CD1c-positive myeloid dendritic cell (primary cell): ENCODE data around the gene TXNDC2.
"Not testable (repeated sequence)": the region's sequence is repeated elsewhere in the genome, so short reads cannot be mapped to it uniquely, and the experiment has no call there.

ENCODE experiments used
- DNase-seq: peaks from one replicate; pipeline ENCODE4 v3.0.0-alpha.2; 2016; ENCODE audit errors: extremely low spot score

Gene TXNDC2

GRCh38 chr18:9884532-9885140, 1.1 kb upstream of the TXNDC2 start:
- no peak for DNase-seq

- no peak for DNase-seq
Measured at GRCh38 chr18:9886005-9886348, 204 bp downstream of the TXNDC2 start.

GRCh38 chr18:9887992-9888391, 2.2 kb downstream of the TXNDC2 start:
- DNase-seq, result no peak

- no peak for DNase-seq
Measured at GRCh38 chr18:9890196-9890595, 4.4 kb downstream of the TXNDC2 start.

- no peak for DNase-seq
Measured at GRCh38 chr18:9890957-9891356, 5.2 kb downstream of the TXNDC2 start.

GRCh38 chr18:9891515-9891914, 5.7 kb downstream of the TXNDC2 start:
- not testable (repeated sequence) for DNase-seq

GRCh38 chr18:9894454-9895068, 8.8 kb downstream of the TXNDC2 start:
- no peak for DNase-seq

GRCh38 chr18:9897129-9897528, 11.4 kb downstream of the TXNDC2 start:
- DNase-seq, result no peak

GRCh38 chr18:9897787-9898291, 12.1 kb downstream of the TXNDC2 start:
- DNase-seq, result not testable (repeated sequence)

- DNase-seq, result peak; percentile 29
Measured at GRCh38 chr18:9898792-9899549, 13.2 kb downstream of the TXNDC2 start.

- not testable (repeated sequence) for DNase-seq
Measured at GRCh38 chr18:9899550-9899930, 13.8 kb downstream of the TXNDC2 start.

GRCh38 chr18:9900699-9901098, 14.9 kb downstream of the TXNDC2 start:
- DNase-seq, result no peak

- DNase-seq, result no peak
Measured at GRCh38 chr18:9901377-9901776, 15.6 kb downstream of the TXNDC2 start.

- not testable (repeated sequence) for DNase-seq
Measured at GRCh38 chr18:9902264-9902663, 16.5 kb downstream of the TXNDC2 start.

- no peak for DNase-seq
Measured at GRCh38 chr18:9902832-9903231, 17.1 kb downstream of the TXNDC2 start.

GRCh38 chr18:9905401-9905922, 19.7 kb downstream of the TXNDC2 start:
- DNase-seq, result no peak

- peak; percentile 30 for DNase-seq
Measured at GRCh38 chr18:9906481-9906880, 20.7 kb downstream of the TXNDC2 start.

GRCh38 chr18:9907867-9908266, 22.1 kb downstream of the TXNDC2 start:
- DNase-seq, result no peak

- no peak for DNase-seq
Measured at GRCh38 chr18:9910071-9910470, 24.3 kb downstream of the TXNDC2 start.

GRCh38 chr18:9910661-9911060, 24.9 kb downstream of the TXNDC2 start:
- peak; percentile 89 for DNase-seq

- peak; percentile 48 for DNase-seq
Measured at GRCh38 chr18:9911226-9911625, 25.5 kb downstream of the TXNDC2 start.

GRCh38 chr18:9912285-9912684, 26.5 kb downstream of the TXNDC2 start:
- DNase-seq, result not testable (repeated sequence)

- DNase-seq, result no peak
Measured at GRCh38 chr18:9913151-9913525, 27.4 kb downstream of the TXNDC2 start.
